Measurements from ENCODE around the gene SCN2B.

SCN2B gene

DNA sequence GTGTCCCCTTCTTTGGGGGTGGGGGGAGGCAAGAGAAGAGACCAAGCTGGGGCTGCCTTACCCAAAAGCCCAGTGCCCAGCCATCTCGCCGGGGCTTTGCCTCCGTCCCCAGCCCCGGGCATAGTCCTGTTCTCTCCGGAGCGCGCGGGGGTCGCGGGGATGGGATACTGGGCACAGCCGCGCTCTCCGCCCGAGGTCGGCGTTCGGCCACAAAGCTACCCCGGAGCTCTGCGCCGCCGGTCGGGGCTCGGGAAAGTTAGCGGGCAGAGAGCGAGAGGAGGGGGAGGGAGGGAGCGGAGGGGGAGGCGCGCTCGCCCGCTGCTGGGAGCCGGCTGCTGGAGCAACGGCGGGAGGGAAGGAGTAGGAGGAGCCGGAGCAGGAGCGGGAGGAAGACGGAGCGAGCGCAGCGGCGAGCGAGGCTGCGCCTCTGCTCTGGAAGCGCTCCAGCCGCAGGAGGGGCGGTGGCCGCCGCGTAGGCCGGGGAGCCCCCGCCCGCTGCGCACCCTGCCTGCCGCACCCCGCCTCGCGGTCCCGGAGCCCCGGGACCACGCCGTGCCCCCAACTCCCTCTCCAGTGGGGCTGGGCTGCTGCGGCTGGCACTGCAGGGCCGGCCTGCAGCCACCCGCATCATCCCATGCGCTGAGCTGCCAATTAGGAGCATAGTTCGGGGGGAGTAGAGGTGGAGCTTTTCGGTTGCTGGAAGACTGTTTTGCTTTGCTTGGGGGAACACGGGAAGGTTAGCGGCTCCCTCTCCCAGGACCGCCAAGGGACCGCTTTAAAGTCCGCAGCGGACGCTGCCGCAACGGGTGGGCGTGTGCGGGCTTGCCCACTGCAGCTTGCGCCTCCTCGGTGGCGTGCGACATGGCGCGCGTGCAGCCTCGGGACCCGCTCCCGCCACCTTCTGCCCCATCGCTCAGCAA is 23.6 kb downstream of the SCN2B start, which contains the start of gene SCN4B:
Gene SCN4B (minus strand): TSS at position 272 of the 920 bp plus-strand sequence. CDS start 150 bp downstream, at position 122.
- DNase-seq (ENCODE audit: low read depth) = no peak

DNA sequence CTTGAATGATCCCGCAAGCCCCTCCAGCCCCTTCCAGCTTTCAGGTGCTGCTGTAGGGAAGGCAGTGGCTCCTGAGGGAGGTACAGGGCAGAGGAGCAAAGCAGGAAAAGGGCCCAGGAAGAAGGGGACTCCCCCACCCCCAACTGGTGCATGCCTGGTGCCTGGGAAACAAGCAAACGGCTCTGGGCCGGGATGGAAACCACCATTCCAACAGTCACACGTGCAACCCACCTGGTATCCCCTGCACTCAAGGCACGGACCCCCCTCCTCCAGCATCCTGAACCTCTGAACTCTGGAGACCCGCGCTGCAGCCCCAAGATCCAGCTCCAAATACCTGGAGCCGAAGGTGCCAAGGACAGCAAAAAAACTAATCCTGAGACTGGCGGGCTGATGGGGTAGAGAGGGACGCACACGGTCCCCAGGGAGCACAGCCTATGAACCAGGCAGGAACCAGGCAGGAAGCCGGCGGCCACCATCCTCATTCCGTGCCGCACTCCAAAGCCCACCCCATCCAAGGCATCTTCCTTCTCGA is 24.4 kb downstream of the SCN2B start:
- DNase-seq (ENCODE audit: low read depth) = no peak

DNA sequence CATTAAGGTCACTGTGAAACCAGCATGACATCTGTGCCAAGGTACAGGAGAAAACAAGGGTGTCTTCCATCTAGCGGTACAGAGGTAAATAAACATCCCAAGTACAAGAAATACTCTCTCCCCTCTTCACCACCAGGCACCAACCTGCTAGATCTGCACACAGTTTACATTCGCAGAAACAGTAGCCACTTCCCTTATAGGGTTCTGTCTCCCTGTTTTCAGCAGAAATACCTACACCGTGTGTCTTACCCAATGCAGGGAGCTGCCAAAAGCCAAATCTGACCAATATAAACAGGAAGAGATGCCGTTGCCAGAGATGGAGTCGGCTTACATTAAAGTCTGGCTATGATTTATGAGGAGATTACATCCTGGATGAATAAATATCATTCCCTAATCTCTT is 25.0 kb downstream of the SCN2B start:
- DNase-seq (ENCODE audit: low read depth) = no peak

DNA sequence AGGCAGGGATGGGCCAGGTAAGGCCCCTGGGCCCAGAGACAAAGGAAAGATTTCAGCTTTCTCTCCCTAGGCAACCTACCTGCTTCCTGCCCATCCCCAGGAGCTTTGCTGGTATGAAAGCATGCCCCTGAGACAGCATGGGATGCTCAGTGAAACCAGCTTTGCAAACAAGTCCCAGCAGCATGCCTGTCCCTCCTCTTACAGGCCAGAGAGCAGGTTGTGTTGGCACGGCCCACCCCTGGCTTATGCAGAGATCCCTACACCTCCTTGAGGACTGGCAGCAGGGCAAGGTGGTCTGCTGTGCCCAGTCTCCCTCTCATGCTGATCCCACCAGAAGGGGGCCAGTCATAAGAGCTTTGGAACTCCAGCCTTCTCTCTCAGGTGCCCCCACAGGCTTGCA is 26.9 kb downstream of the SCN2B start:
- no peak for DNase-seq (ENCODE audit: low read depth)

DNA sequence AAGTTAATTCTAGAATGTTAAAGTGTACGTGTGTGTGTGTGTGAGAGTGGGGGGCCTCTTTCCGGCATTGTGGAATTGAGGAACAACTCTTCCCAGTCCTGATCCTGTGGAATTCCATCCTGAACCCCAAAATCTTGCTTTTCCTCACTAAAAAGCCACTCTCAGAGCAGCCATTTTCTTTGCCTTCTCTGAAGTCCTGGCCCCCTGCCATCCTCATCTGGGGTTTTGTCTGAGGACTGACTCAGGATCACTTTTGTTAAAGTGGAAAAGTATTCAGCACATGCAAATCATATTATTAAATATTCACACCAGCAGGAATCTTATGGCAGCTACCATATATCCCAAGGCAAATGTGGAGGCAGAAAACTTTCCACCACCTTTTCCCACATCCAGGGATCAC is 27.6 kb downstream of the SCN2B start:
- no peak for DNase-seq (ENCODE audit: low read depth)

DNA sequence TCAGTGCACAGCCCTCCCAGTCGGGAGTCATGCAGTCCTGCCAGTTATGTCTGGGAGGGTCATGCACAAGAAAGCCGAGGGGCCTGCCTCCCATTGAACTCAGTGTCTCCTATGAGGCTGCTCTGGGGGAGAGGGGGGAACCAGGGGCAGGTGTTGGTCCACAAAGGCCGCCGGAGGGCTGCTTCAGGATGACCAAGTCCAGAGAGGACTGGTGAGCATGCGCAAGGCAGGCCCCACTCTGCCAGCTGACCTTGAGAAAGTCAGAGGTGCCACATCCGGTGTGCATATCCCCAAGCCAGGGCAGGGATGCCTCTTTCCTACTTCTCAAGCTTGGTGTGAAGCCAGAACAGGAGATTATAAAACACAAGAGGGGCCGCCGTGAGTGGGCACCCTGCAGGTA is 28.2 kb downstream of the SCN2B start:
- DNase-seq (ENCODE audit: low read depth) = no peak

DNA sequence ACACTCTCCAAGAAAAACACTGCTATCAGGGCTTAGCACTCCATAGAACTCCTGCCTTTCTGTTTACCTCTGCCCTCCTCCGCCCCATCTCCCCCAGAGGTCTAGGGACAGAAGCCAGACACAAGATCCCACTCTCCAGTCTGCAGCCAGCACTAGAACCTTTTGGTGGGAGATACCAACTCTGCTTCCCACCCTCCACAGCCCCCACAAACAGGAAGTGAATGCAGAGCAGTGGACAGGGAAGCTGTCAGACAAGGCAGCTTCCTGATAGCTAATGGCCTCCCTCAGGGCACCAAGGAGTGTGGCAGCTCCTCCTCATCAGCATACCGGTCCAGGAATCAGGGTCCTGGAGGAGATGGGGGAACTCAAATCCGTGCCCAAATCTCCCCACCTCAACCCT is 28.9 kb downstream of the SCN2B start:
- DNase-seq (ENCODE audit: low read depth) = no peak

DNA sequence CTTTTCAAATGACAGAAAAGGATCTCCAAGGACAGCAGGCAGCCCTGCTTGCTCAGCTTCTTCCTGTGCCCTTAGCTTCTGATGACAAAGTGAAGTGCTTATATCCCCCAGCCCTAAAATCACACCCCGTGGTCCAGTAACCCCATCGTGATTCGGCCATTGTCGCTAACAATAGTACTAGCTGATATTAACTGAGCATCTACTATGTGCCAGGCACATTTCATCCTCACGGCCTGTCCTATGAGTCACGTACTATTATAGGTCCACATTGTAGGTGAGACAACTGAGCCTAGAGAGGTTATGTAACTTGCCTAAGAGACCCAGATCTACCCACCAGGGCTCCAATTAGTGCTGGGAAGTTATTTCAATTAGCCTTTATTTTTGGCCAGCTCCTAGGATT is 29.9 kb downstream of the SCN2B start:
- DNase-seq (ENCODE audit: low read depth) = no peak

DNA sequence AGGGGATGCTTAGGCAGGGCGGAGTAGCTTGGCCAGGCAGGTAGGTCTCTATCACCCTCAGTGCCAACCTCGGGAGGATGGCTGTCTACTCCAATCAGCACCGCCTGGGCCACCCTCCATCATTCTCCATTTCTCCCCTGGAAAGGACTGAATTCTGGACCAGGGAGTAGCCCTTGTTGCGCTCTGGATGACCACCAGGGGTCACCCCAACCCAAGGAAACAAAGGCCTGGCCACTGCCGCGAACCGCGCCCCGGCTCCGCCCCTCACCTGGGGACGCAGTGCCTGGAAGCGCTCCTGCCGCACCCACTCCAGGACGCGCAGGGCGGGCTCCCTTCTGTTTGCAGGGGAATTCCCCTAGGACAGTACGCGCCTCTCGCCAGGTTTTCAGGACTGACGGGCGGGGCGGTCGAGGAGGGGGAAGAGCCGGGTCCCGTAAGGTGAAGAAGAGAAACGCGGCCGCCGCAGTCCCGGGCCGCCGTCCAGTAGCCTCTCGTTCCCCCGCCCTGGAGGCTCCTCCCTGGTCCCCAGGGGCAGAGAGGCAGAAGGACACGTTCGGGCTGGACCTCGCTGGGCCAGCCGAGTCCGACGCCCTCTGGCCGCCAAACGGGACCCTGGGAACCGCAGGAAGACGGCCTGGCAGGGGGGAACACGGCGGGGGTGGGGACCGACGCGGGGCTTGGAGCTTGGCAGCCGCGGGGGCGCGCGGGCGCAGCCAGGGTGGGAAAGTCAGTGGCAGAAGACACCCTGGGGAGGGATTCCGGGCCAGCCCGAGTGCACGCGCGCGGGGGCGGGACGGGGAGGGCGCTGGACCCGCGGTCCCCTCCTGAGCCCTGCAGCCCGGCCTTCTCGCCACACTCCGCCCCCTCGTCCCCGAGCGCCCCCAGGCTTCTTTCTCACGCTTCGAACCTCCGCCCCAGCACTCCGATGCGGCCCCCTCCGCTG is 30.9 kb downstream of the SCN2B start:
- peak; percentile 71 for DNase-seq (ENCODE audit: low read depth)

DNA sequence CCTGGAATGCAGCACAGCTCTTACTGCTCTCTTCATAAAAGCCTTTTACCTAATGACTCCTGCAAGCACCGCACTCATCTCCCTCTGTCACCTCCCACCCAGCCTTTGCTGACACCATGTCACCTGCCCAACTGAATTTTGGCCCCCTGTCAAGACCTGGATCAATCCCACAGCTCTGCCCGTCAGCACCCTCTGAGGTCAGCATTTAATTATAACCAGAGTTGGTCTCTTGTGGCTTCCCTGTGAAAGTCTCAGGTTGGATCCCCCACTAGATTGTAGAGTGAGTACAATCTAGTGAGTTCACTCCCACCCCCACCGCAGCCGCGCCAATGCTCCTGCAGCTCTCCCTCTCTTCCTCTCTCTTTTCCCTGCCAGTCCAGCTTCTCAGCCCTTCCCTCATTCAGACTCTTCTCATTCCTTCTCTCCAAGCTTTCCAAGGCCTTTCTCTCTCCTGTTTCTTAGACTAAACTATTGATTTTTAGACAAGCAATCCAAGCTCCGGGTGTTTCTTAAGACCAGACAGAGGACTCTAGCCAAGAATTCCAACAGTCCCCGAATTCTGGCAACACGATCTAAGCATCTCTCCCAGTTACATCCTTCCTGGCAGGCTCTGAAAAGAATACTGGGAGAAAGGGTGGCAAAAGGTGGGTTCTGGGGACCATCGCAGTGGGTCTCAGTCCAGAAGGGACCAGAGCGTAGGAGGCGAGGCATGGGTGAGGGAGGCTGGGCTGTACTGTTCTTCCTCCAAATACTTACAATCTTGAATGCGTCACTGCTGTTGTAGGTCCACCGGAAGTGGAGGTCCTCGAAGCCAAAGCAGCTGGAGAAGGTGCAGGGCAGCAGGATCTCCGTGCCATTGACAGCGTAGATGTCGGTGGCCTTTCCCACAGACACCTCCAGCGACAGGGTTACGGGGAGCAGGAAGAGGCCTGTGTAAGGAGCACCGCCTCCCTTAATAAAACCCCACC is 31.9 kb downstream of the SCN2B start:
- DNase-seq (ENCODE audit: low read depth) = no peak

DNA sequence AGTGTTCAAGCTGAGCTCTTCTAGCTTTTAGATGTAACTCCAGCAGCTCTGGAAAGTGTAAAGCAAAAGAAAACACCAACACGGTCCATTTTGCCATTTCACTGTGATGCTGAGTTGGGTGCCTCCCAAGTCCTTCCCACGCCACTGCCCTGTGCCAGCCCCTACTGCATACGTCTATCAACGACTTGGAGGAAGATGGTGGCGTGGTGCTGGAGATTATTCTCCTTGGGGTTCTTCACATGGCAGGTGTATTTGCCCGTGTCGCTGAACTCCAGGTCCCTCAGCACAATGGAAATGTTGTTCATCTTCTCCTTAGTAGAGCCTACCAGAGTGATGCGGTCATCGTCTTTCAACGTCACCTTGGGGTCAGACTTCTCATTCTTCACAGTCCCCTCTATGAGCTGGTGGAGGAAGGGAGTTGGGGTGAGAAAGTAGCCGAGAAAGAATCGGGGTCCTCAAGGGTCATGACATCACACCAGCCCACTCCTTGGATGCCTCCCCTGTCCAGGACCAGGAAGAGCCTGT is 32.7 kb downstream of the SCN2B start:
- DNase-seq (ENCODE audit: low read depth) = no peak

DNA sequence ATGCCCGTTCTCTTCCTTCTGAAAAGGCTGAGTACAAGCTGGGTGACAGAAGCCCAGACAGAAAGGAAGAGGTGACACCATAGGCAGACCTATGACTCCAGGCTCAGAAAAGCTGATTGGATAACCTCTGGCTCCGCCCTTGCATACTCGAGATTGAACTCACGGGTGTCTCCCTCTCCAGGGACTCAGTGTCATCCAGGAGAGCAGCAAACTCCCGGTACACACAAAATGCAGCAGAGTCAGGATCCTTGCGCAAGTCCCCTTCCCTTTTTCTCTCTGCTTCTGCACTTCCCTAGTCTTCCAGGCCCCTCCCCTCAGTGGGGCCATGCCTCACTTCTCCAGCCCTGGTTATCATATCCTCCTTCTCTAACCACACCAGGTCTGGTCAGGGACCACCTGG is 33.6 kb downstream of the SCN2B start:
- no peak for DNase-seq (ENCODE audit: low read depth)

DNA sequence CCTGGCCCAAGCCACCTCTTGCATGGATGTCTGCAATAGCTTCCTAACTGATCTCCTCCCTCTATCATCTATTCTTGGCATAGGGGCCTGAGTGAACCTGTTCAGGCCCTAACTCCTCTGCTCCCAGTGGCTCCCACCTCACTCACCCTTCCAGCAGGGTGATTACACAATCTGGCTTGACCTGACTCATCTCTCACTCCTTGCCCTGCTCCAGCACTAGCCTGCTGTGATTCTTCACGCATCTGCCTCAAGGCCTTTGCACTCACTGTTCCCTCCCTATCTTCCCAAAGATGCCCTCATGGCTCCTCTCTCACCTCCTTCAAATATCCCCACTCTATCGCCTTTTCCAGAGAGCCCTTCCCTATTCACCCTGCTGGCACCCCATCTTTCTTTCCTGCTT is 34.4 kb downstream of the SCN2B start:
- DNase-seq (ENCODE audit: low read depth) = no peak

DNA sequence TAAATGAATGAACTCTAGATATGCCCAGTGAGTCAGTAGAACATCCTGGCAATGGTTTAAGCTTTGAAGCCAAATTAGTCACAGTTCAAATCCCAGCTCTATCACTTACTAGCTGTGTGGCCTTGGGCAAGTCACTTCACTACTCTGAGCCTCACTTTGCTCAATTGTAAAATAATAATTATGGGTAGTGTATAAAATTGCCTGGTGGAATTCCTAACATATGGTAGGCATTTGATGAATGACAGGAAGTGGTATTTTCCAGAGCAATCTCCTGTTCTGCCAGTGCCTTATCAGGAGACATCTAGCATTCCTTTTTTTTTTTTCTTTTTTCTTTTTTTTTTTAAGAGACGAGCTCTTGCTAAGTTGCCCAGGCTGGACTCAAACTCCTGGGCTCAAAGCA is 36.9 kb downstream of the SCN2B start:
- DNase-seq (ENCODE audit: low read depth) = no peak

DNA sequence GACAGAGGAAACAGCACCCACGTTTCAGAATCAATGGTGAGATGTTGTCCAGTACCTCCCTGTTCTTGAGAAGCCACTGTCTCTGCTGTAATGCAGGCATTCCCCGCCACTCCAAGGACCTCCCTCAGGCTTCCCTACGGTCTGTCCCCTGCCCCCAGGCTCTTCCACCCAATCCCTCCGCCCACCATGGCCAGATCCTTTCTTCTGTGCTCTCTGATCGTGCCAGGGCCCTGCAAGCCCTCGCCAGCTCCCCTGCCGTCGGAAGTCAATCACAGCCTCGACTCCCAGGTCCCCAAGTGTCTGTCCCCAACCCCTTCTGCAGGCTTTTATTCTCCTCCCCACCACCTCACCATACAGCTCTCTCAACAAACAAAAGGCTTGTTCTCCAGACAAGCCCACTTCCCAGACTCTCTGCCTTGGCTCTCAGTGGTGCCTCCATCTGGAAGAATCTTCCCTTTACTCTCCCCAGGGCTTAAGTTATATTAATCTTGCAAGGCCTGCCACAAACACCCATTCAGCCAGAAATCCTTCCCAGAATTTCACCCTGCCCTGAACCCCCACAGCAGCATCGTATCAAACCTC is 37.5 kb downstream of the SCN2B start:
- DNase-seq (ENCODE audit: low read depth) = no peak

DNA sequence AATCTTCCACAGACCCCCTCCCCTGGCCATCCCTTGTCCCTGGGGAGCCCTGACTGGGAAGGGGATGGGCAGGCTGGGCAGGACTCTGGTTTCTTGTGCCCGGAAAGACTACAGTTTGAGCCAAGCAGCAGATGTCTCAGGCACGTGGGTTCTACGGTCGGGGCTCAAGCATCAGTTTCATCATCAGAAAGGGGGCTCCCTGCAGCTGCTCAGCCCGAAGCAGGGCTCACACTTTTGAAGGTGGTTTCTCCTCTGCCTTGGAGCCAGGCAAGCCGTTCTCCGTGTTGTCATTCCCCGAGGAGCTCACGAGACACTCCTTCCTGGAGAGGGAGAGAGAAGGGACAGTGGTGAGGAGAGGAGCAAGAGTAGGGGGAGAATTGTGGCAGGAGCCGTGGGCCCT is 39.6 kb downstream of the SCN2B start:
- no peak for DNase-seq (ENCODE audit: low read depth)

DNA sequence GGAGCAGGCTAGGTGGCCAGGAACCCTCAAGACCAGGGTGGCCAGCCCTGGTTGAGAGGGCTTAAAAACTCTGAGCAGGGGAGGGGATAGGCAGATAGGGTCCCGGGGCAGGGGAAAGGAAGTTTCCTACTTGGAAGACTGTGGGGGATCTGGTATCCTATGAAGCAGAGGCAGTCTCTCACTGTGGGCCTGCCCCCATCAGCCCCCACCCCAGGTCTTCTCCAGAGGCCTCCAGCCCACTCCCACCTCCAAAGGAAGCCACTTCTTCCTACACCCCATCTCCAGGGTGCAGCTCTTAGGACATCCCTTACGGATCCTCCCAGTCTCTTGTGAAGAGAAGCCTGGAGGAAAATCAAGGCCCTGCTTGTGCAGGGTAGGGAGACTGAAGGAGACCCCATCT is 40.1 kb downstream of the SCN2B start:
- DNase-seq (ENCODE audit: low read depth) = no peak

DNA sequence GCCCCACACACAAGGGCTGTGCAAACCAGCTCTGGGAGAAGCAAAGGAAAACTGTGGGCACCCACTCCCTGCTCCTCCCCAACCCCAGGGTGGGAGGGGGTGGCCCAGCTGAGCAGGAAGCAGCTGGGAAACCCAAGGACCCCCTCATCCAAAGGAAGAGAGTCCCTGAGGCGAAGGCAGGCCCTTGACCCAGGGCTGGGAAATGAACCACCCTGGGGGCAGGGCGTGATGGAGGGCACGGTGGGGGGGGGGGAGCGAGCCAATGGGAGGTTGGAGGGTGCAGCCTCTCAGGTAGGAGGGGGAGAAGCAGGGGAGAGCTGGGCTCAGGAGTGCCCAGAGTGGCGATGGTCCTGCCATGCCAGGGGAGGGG is 40.7 kb downstream of the SCN2B start:
- DNase-seq (ENCODE audit: low read depth) = no peak

DNA sequence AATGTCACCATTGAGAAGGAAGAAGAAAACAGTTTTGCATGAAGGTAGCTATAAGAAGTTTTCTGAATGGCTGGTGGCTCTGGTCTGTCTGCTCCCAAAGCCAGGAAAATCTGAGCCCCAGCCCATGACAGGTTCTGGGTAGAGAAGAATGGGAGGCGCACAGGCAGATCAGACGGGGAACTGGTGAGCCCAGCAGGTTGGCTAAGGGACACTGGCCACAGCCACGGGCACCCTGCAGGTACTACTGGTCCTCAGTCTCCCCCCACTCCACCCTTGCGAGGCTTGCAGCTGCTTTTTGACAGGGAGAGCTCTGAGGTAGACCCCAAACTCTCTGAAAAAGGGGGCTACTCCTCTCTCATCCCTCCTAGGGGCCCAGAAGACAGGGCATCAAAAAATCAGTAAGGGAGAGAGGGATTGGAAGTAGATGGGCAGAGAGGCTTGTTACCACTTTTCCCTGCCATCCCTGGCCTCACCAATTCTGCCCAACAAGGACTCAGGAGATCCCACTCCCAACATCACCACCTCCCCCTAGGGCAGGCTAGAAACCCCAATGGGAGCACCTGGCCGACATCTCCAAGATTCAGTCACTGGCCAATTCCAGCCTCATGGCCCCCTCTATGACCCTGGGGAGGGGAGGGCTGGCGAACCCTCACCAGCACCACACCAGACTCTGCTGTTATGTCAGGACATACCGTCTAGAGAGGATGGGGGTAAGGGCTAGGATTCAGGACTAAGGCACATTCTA is 41.2 kb downstream of the SCN2B start:
- no peak for DNase-seq (ENCODE audit: low read depth)

DNA sequence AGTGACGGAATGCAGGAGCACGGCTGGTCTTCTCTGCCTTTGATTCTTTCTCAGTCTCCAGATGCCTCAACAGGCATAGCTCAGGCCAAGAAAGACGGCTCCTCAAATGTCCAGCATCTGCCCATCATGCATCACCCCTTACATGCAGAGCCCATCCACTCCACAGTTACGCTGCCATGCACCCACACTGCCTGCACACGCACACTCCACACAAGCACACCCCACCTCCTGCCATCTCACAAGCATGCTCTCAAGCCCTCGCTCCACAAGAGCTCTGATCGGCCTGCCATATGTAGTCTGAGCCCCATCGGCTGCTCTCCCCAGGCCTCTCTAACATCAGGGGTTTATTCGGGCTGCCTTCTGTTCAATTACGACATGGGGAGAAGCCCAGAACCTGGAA is 42.6 kb downstream of the SCN2B start:
- DNase-seq (ENCODE audit: low read depth) = no peak
